Hematopoietic multipotent progenitor cell treated with erythropoietin and hydrocortisone succinate and interleukin-3 and kit ligand, for 6 days (in vitro differentiated cells): Measurements from ENCODE around the gene ERICH2.
A peak's percentile ranks its signal among the peaks of the same experiment; 100 is the strongest.

Experiments used
- DNase-seq: peaks from one replicate; pipeline ENCODE4 v3.0.0-alpha.2; 2015

The ERICH2 gene

GRCh38 chr2:170818036-170818751 is 48.0 kb downstream of the ERICH2 start:
- DNase-seq = no peak

- no peak for DNase-seq
These were observed 48.7 kb downstream of the ERICH2 start for GRCh38 chr2:170818752-170819470.

DNA sequence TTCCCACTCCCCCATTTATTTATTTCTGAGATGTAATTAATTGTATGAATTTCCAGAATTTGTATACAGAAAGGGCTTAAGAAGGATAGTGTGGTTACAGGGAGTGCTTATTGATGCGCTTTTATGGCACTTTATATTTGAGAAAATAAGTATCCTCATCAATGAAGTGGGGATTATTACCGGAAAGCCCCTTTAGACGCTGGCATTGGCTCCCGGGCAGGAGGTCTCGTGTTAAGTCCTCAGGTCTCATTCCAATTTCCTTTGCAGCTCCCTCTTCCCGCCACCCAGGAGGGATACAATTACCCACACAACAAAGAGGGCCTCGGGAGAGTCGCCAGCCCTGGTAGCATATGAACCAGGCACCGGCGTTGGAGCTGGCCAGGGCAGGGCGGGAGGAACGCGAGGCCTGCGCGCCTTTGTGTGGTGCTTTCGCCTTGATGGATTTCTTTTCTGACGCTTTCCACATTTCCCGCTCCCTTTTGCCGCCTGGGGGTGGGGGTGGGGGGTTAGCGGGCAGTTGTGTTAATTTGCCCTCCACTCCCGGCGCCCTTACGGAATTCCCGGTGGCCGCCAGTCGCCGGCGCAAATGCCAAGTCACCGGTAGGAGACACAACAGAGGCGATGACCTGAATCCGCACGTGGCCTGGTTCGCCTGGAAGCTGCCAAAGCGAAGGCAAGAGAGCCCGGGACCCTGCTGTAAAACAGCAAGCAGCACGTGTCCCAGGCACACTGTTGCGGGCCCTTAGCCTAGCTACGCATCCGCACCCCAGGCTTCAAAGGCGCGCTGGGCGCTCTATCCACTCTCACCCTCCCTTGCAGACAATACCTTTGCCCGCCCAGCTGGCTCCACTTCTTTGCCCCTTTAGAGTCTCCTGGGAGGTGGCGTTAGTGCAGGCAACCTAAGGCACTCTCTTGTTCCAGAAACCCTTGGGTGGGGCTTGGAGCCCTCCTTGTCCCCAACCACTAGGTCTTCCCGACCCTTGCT is 49.8 kb downstream of the ERICH2 start:
- DNase-seq = peak; percentile 33

DNA sequence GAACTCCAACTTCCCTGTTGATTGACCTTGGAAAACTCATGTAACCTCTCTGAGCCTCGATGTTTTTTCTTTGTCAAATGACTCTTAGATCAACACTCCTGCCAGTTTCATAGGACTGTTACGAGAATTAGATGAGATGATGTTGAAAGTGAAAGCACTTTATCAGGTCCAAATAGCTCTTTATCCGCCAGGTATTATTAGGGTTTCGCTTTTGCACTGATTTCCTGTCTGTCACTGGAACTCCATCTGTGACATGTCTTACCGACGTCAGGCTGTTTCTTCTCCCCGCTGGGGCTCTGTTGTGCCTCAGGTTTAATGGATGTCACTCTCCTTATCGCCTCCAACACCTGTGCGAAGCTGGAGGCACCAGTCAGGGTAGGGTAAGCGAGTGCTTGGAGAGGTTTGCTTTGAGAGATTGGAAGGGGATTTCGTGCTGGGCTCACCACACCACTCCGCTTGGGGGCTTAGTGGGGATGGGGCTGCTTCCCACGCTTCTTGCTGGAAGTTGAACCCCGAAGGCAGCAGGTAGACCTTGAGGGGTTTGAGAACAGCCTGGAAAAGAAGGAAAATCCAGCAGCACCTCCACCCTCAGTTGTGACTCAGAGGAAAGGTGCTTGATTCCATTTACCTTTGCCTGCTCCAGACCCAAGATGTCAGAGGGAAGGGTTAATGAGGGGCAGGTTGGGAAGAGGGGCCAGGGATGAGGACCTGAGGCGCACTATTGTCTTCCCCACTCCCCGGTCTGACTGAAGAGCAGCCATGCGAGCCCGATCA is 50.8 kb downstream of the ERICH2 start:
- peak; percentile 76 for DNase-seq

DNA sequence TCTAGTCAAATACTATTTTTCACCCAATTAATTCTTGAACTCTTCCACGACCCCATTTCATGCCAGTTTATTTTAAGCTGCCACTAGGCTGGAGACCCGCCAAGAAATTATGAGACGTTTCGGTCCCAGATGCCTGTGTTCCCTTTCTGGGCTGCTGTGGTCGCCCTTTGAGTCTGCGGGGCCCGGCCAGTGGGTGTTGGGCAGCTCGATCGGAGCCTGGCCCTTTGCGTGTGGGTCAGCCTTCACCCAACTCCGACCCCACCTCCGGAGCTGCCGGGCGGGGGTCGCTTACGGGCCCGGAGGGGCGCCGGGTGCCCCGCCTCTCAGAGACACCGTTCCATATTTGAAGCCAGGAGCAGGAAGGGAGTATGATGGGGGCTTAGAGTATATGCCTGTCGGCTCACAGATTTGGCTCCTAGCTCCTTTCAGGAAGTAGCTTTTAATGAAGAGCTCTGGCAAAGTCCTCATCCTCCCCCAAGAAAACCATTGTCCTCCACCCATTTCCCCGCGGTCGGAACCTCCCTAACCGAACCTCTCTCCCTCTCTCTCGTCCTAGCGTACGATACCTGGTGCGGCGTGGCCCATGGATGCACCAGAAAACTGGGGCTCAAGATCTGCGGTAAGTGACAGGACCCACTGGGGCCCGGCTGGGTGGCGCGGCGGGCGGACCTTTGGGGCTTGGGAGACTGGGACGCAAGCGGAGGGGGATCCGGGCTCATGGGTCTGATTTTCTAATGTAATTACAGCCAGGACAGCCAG is 51.5 kb downstream of the ERICH2 start:
- DNase-seq = peak; percentile 67

DNA sequence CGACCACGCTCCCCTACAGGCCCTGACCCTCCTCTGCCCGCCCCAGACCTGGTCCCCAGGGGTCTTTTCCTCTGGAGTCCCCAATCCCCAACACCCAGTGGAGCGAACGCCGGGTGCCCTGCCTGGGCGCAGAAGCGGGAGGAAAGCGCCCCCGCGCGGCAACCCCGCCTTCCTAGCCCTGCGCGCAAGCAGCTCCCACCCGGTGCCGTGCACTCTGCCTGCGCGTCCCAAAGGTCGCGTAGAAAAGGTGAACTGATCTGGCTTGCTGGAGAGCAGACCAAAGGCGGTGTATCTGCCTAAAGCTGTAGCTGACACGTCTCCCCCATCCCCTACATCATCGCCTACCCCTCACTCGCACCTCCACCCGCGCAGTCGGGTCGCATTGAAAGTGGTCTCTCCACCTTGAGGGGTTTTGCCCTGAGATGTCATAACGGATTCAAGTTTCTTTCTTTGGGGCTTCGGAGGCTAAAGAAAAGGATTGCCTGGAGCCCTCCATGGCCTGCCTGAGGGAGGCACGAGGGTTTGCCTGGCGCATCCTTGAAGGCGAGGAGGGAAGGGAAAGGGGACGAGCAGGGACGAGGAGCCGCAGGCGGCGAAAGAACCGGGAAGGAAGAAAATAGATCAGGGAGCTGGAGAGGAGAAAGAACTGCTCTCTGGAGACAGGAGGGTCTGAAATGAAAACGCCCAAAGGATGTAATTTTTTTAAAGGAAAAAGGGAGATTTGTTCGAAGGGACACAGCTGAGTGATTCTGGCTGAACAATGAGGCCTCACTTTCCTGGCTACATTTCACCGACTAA is 52.3 kb downstream of the ERICH2 start:
- DNase-seq = peak; percentile 66

GRCh38 chr2:170823088-170823897 is 53.1 kb downstream of the ERICH2 start:
- peak; percentile 98 for DNase-seq

- DNase-seq = peak; percentile 39
These were observed 53.7 kb downstream of the ERICH2 start for GRCh38 chr2:170823898-170824215.

DNA sequence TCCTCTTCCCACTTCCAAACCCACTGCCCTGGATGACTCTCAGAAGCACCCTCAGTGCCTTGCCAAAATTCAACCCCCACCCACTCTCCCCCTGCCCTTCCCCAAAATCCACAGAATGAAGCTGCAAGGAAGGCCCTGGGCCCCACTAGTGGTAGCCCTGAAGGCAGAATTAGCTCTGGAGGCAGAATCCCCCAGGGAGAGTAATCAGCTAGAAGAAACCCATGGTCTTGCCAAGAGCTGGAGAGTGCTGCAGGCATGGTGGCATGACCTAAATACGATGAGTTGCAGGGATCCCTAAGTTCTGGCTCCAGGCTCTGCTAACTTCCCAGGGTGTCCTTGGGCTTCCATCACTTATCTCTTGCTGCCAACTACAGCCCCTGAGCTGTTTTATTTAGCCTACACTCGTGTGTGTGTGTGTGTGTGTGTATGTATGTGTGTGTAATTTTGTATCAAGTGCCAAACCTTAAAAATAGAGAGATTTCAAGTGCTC is 54.4 kb downstream of the ERICH2 start:
- DNase-seq = no peak

GRCh38 chr2:170827841-170828532 is 57.8 kb downstream of the ERICH2 start:
- DNase-seq = no peak

DNA sequence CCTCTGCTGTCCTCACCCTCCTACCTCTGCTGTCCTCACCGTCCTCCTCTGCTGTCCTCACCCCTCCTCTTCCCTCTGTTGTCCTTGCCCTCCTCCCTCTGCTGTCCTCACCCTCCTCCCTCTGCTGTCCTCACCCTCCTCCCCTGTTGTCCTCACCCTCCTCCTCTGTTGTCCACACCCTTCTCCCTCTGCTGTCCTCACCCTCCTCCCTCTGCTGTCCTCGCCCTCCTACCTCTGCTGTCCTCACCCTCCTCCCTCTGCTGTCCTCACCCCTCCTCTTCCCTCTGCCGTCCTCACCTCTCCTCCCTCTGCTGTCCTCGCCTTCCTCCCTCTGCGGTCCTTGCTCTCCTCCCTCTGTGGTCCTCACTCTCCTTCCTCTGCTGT is 58.3 kb downstream of the ERICH2 start:
- DNase-seq = no peak

DNA sequence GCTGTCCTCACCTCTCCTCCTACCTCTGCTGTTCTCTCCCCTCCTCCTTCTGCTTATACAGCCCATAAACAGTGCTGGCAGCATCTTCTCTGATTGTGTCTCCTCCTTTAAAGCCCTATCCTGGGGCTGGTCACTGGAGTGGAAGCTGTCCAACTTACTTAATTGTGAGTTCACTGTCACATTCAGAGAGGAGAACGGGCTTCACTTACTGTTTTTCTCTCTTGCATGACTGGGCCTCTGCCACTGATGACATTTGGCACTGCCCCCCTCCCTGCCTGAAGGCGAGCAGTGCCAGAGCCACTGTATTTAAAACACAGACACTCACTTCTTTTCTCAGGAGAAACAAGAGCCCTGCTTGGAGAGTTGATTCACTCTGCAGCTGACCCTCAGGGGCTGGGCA is 58.9 kb downstream of the ERICH2 start:
- no peak for DNase-seq

DNA sequence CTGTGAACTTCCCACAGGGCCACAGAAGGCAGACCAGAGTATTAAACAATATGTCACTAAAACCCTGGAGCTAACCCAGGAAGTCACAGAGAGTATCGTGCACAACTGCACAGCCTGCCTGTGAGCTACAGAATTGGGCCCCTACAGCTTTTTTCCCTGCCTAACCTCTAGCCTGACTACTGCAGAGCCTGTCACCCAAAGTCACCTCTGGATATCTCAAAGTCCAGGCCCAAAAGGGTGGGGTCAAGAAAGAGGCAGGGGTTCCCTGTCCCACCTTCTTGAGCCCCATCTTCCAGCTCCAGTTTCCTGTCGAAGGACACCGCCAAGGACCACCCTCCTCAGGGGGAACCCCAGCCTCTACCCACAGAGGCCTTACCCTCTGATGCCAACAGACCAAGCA is 60.0 kb downstream of the ERICH2 start:
- peak; percentile 55 for DNase-seq

DNA sequence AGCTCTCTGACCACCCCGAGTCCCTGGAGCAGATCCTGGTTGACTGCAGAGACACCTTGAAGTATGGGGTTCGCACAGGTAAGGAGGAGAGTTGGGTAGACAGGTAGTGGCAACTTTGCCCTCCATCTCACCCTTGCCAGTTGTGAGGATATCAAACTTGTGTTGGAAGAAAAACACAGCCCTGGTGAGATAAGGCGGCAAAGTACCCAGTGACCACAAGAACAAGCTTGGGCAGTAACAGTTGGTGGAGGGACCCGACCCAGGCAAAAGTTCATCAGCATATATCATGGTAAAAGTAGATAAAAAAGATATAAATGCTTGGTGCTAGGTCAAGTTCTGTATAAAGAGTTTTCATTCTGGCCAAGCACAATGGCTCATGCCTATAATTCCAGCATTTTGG is 60.9 kb downstream of the ERICH2 start:
- peak; percentile 67 for DNase-seq

DNA sequence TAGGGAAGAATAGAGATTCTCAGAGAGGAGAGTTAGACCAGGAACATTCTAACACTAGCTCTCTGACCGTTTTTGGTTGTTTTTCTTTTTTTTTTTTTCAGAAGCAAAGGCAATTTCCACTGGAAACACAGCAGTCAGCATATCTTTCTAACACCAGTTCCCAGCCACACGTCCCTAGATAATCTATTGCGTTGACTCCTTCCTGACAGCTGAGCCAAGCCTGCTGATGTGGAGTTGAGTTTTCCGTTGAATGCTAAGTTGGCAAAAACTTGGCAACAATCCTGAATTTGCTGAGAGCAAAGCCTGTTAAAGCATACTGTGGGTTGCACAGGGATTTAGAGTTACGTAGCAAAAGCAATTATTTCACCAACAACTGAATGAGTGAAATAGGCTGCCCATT is 65.8 kb downstream of the ERICH2 start:
- peak; percentile 49 for DNase-seq

- DNase-seq = no peak
These were observed 70.6 kb downstream of the ERICH2 start for GRCh38 chr2:170840717-170841210.

DNA sequence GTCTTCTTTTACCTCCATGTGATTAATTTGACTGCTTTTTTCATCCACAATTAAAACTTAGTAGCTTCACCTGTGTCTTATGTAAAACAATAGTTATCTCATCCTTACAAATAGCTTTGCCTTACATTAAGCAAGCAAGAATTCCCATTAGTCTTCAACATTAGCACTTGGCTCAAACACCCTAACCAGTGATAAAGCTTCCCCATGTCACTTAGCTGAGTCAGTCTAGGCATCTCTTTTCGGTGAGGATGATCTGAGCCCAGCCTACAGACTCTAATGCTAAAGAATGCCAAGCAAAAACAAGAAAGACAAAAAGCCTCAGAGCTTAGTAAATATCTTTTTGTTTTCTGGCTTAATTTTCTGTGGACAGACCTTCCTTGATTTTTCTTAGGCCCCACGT is 72.6 kb downstream of the ERICH2 start:
- DNase-seq = no peak

DNA sequence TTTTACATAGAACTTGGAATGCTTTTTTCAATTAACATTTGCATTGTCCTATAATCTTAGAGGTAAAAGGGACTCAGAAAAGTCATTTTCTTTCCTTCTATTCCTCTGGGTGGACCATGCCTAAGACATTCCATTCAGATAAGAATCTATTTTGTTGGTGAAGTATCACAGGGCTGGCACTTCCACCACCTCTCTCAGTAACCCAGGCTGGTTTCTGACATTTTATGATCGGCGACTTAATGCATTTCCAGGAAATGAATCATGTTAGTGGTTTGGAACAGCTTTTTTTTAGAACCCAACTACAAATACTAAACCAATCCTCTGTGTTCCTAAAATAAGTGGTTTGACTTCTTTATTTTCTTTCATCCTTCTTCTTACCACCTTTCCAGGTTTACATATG is 73.5 kb downstream of the ERICH2 start:
- peak; percentile 9 for DNase-seq

GRCh38 chr2:170845343-170845742 is 75.2 kb downstream of the ERICH2 start:
- peak; percentile 50 for DNase-seq
